SK-N-SH (cell line): ENCODE results near the gene CPM. TPM values are rescaled to one million over a fixed set of nuclear protein-coding genes. Genes with fewer than 3 reads are reported as not detected.

ENCODE experiments used
- CTCF ChIA-PET: fragments of 300-600, 350-600 bp; formaldehyde crosslinking; extraction: SDS; loops from one replicate; lab custom pipeline; 2021; lab: Yijun Ruan, JAX
- POLR2A ChIA-PET: fragments of 350-600 bp; sonication (Branson Sonifier 250); formaldehyde crosslinking; extraction: SDS; loops from one replicate; lab custom pipeline; 2020; ENCODE audit warnings: antibody characterized with exemption, inconsistent platforms; lab: Yijun Ruan, JAX
- DNase-seq: peaks from one replicate; pipeline ENCODE4 v3.0.0; 2012
- H2AFZ ChIP-seq: fragments of 200-600 bp; sonication (generic); 2 replicates; pipeline ENCODE4 v1.8.1; 2016; ENCODE audit warnings: antibody characterized with exemption, mild to moderate bottlenecking, low read depth
- H3F3A ChIP-seq: fragments of 200-600 bp; sonication (generic); replicated peaks from 2 replicates; pipeline ENCODE3; 2016; ENCODE audit warnings: antibody characterized with exemption, mild to moderate bottlenecking; ENCODE audit not compliant: insufficient read depth
- H3K27ac ChIP-seq, 2 experiments: fragments of 200-500 bp in 1 of 2; fragments of 200-600 bp in 1 of 2; sonication (Bioruptor generic) in 1 of 2; sonication (generic), shearing (Covaris generic) in 1 of 2; 2 replicates each; pipeline versions ENCODE4 v1.5.1 to v1.6.1; 2014 to 2016; ENCODE audit warnings: low read depth in 2 of 2, inconsistent platforms in 1 of 2, low read length in 1 of 2, mild to moderate bottlenecking in 1 of 2, mixed read lengths in 1 of 2
- H3K27me3 ChIP-seq: fragments of 200-600 bp; sonication (generic), shearing (Covaris generic); 2 replicates; pipeline ENCODE4 v1.6.1; 2016; ENCODE audit warnings: mixed run types; ENCODE audit not compliant: insufficient read depth
- H3K36me3 ChIP-seq, 2 experiments: fragments of 200-500 bp in 1 of 2; fragments of 200-600 bp in 1 of 2; sonication (Bioruptor generic) in 1 of 2; sonication (generic) in 1 of 2; replicated peaks in 1 of 2; 2 replicates each; pipeline versions ENCODE3 to v1.5.1; 2014 to 2016; ENCODE audit warnings: low read length in 1 of 2, mild to moderate bottlenecking in 1 of 2; ENCODE audit not compliant: insufficient read depth in 2 of 2, control insufficient read depth in 1 of 2
- H3K4me1 ChIP-seq, 2 experiments: fragments of 200-500 bp in 1 of 2; fragments of 200-600 bp in 1 of 2; sonication (Bioruptor generic) in 1 of 2; sonication (generic), shearing (Covaris generic) in 1 of 2; 2 replicates each; pipeline versions ENCODE4 v1.5.1 to v1.6.1; 2014 to 2016; ENCODE audit warnings: low read depth in 1 of 2, low read length in 1 of 2, mixed run types in 1 of 2; ENCODE audit not compliant: insufficient read depth in 2 of 2, control insufficient read depth in 1 of 2
- H3K4me2 ChIP-seq: fragments of 200-600 bp; sonication (generic), shearing (Covaris generic); 2 replicates; pipeline ENCODE4 v1.6.1; 2017; ENCODE audit warnings: mixed run types
- H3K4me3 ChIP-seq, 2 experiments: fragments of 200-500 bp in 1 of 2; fragments of 200-600 bp in 1 of 2; sonication (Bioruptor generic) in 1 of 2; sonication (generic), shearing (Covaris generic) in 1 of 2; 2 replicates each; pipeline versions ENCODE4 v1.5.1 to v1.8.1; 2014 to 2016; ENCODE audit warnings: low read depth in 2 of 2, inconsistent platforms in 1 of 2, low read length in 1 of 2, mild to moderate bottlenecking in 1 of 2, mixed read lengths in 1 of 2, moderate library complexity in 1 of 2
- H3K79me2 ChIP-seq: fragments of 200-600 bp; sonication (generic); 2 replicates; pipeline ENCODE4 v1.8.1; 2017; ENCODE audit warnings: mild to moderate bottlenecking; ENCODE audit not compliant: insufficient read depth
- H3K9ac ChIP-seq: fragments of 200-600 bp; sonication (generic); 2 replicates; pipeline ENCODE4 v1.6.1; 2017; ENCODE audit warnings: mixed run types
- H3K9me2 ChIP-seq: fragments of 200-600 bp; sonication (generic); 2 replicates; pipeline ENCODE4 v1.6.1; 2017; ENCODE audit warnings: mixed run types
- H3K9me3 ChIP-seq: fragments of 200-600 bp; sonication (generic); 2 replicates; pipeline ENCODE4 v1.6.1; 2017; ENCODE audit warnings: mixed run types, mild to moderate bottlenecking, moderate library complexity
- H4K20me1 ChIP-seq: fragments of 200-600 bp; sonication (generic); 2 replicates; pipeline ENCODE4 v1.6.1; 2017; ENCODE audit warnings: mild to moderate bottlenecking, mixed run types; ENCODE audit not compliant: insufficient read depth
- ELF1 ChIP-seq: IDR thresholded peaks from 2 replicates; pipeline ENCODE4 v1.4.0; 2012
- EP300 ChIP-seq, 2 experiments: IDR thresholded peaks; 2 replicates each; pipeline versions ENCODE4 v1.4.0 to v1.6.1; 2012; ENCODE audit warnings: borderline replicate concordance in 1 of 2, low read depth in 1 of 2, low read length in 1 of 2
- FOSL2 ChIP-seq: IDR thresholded peaks from 2 replicates; pipeline ENCODE4 v1.4.0; 2012; ENCODE audit warnings: low read depth, mild to moderate bottlenecking, moderate library complexity, borderline replicate concordance
- FOXM1 ChIP-seq: IDR thresholded peaks from 2 replicates; pipeline ENCODE4 v1.4.0; 2012; ENCODE audit warnings: low read depth, mild to moderate bottlenecking
- GABPA ChIP-seq: IDR thresholded peaks from 2 replicates; pipeline ENCODE4 v1.4.0; 2012; ENCODE audit warnings: low read depth, mild to moderate bottlenecking
- GATA2 ChIP-seq: sonication (generic); formaldehyde crosslinking; IDR thresholded peaks from 2 replicates; pipeline ENCODE4 v1.5.0; 2020; ENCODE audit warnings: mild to moderate bottlenecking, missing genetic modification reagents
- MEF2A ChIP-seq: IDR thresholded peaks from 2 replicates; pipeline ENCODE4 v1.4.0; 2012; ENCODE audit warnings: low read depth, borderline replicate concordance
- MXI1 ChIP-seq: IDR thresholded peaks from 2 replicates; pipeline ENCODE4 v1.6.1; 2012; ENCODE audit warnings: mild to moderate bottlenecking, low read depth, low read length, improper control_type of control experiment
- NRF1 ChIP-seq: IDR thresholded peaks from 2 replicates; pipeline ENCODE4 v1.6.1; 2012; ENCODE audit warnings: low read depth, mild to moderate bottlenecking, low read length
- POLR2AphosphoS5 ChIP-seq: IDR thresholded peaks from 2 replicates; pipeline ENCODE4 v1.6.1; 2012; ENCODE audit warnings: low read depth, low read length
- RAD21 ChIP-seq: IDR thresholded peaks from 2 replicates; pipeline ENCODE4 v1.6.1; 2012; ENCODE audit warnings: mild to moderate bottlenecking, low read length
- RCOR1 ChIP-seq: fragments of 150-350 bp; IDR thresholded peaks from 2 replicates; pipeline ENCODE4 v1.6.1; 2017; ENCODE audit warnings: antibody characterized with exemption, low read length
- RFX5 ChIP-seq: IDR thresholded peaks from 2 replicates; pipeline ENCODE4 v1.6.1; 2012; ENCODE audit warnings: mild to moderate bottlenecking, improper control_type of control experiment, low read length
- RXRA ChIP-seq: IDR thresholded peaks from 2 replicates; pipeline ENCODE4 v1.4.0; 2012; ENCODE audit warnings: low read depth, mild to moderate bottlenecking, borderline replicate concordance
- SIN3A ChIP-seq: IDR thresholded peaks from 2 replicates; pipeline ENCODE4 v1.6.1; 2012; ENCODE audit warnings: low read depth, mild to moderate bottlenecking, low read length, moderate library complexity, borderline replicate concordance
- SMC3 ChIP-seq: IDR thresholded peaks from 2 replicates; pipeline ENCODE4 v1.6.1; 2012; ENCODE audit warnings: low read depth, low read length, improper control_type of control experiment
- TEAD4 ChIP-seq: IDR thresholded peaks from 2 replicates; pipeline ENCODE4 v1.4.0; 2012; ENCODE audit warnings: mild to moderate bottlenecking, borderline replicate concordance; ENCODE audit not compliant: insufficient read depth
- YY1 ChIP-seq: IDR thresholded peaks from 2 replicates; pipeline ENCODE4 v1.4.0; 2012; ENCODE audit warnings: low read depth, mild to moderate bottlenecking
- WGBS: methylation state at CpG from one replicate; pipeline ENCODE4 v1.1.6; 2017; ENCODE audit warnings: low lambda C conversion rate; 5-methylcytosine and 5-hydroxymethylcytosine counted together
- polyA plus RNA-seq, 3 experiments: library from polyadenylated mRNA; depleted of rRNA; stranded (reverse); fragments of >200 nt; gene quantifications; 2 replicates each; pipeline ENCODE4 v1.2.3, GENCODE V29; 2012
- TF ChIP-seq, protein P1 (sequence below): IDR thresholded peaks from 2 replicates; pipeline ENCODE4 v1.4.0; 2012; ENCODE audit warnings: low read depth
- TF ChIP-seq, protein P2 (sequence below): IDR thresholded peaks from 2 replicates; pipeline ENCODE4; 2012

CPM gene
- 10.8 and 11.9 TPM in 2 replicates for polyA plus RNA-seq (2012; rRNA removed)
- 17.2 and 19.2 TPM in 2 replicates for polyA plus RNA-seq (2012; cell fraction: cytosol; rRNA removed)
- 4.0 and 5.9 TPM in 2 replicates for polyA plus RNA-seq (2012; cell fraction: nucleus; rRNA removed)

DNA sequence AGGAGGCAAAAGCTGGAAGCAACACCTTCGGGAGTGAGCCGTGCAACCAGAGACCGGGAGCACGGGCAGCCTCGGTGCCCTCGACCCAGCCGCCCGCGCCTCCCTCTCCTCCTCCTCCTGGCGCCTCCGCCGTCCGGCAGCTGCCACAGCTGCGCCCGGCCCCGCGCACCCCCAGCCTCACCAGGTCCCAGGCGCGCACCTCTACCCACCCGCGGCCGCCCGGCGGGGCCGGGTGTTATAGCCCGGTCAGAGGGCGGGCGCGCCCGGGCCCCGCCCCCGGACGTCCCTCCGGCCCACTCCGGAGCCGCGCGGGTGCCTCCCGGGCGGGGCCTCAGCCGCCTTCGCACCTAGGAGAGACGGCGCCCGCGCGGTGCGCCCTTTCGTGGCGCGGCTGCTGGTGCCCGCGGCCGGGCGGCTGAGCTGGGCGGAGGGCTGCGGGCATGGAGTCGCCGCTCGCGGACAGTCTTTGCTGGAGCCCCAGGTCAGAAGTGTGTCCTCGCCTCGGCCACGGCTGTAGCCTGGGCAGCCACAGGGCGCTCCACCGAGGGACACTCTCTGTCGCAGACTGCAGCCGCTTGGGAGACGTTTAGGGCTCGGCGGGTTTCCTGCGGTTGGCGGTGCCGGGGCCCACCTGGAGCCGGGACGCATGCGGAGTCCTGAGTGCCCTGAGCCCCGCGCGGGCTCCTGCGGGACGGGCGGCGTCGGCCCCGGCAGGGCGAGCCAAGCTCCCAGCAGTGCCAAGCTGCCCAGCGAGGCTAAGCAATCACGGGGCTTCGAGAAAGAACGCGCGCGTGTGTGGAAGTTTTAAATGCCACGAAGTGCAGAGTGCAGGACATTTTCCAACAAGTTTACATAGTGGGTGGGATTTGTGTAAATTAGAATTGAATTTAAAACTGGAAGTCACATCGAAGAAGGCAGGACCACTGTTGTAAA, at the start of gene CPM:
TSS of gene CPM (minus strand) at position 211 of the 933 bp plus-strand sequence. CDS start 334 bp downstream, outside the sequence.
- no peaks in the 10 kb centered on the region for H4K20me1 ChIP-seq
- H3K27ac ChIP-seq = peak within 1 kb of the TSS in 1 of 2 experiments; percentile 14; a peak in 1 of 4 replicates
- H3K9ac ChIP-seq = peak within 1 kb of the TSS; percentile 60; the same call in 1 of the 2 replicates
- ChIA-PET CTCF (interaction anchor here (0.6 kb wide), 1 partner anchor 99 kb away, joined by 3 read pairs; no protein-coding TSS in a partner anchor), POLR2A (no interaction called here)
- no peaks in the 10 kb centered on the region for H3K79me2 ChIP-seq
- peak; percentile 83 for DNase-seq
- no peaks in the 10 kb centered on the region for H3K9me3 ChIP-seq
- TF ChIP-seq, protein P1, sequence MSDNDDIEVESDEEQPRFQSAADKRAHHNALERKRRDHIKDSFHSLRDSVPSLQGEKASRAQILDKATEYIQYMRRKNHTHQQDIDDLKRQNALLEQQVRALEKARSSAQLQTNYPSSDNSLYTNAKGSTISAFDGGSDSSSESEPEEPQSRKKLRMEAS = peak; percentile 89; the same call in 1 of the 2 replicates
- TF ChIP-seq SMC3 = no peak
- TF ChIP-seq RAD21 = no peak
- no peak for TF ChIP-seq GABPA
- no peak for TF ChIP-seq GATA2 (CRISPR knock-in tag)
- no peak for TF ChIP-seq RFX5
- peak; percentile 58; the same call in 1 of the 2 replicates for TF ChIP-seq POLR2AphosphoS5
- no peak for TF ChIP-seq MXI1
- TF ChIP-seq NRF1 = peak; percentile 4; the same call in 1 of the 2 replicates
- 0 out of 2 replicates have a peak, but pooled peaks have one; percentile 13 for TF ChIP-seq RXRA
- no peak for TF ChIP-seq MEF2A
- no peak for TF ChIP-seq FOSL2
- no peak for TF ChIP-seq EP300 (IDR thresholded peaks at IDR 0.05; ENCODE audit: borderline replicate concordance in 1 of 2, low read depth in 1 of 2, low read length in 1 of 2)
- no peak for TF ChIP-seq FOXM1
- TF ChIP-seq, protein P2, sequence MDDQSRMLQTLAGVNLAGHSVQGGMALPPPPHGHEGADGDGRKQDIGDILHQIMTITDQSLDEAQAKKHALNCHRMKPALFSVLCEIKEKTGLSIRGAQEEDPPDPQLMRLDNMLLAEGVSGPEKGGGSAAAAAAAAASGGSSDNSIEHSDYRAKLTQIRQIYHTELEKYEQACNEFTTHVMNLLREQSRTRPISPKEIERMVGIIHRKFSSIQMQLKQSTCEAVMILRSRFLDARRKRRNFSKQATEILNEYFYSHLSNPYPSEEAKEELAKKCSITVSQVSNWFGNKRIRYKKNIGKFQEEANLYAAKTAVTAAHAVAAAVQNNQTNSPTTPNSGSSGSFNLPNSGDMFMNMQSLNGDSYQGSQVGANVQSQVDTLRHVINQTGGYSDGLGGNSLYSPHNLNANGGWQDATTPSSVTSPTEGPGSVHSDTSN = no peak
- H3K36me3 ChIP-seq = peaks cover 0 to 12% of the 10 kb centered on the region in 2 experiments
- peaks cover 3% of the 10 kb centered on the region for H3F3A ChIP-seq
- H3K27me3 ChIP-seq = no peaks in the 10 kb centered on the region; the same call in 1 of the 2 replicates
- no peaks in the 10 kb centered on the region for H3K9me2 ChIP-seq
- H3K4me2 ChIP-seq = peak within 1 kb of the TSS; percentile 97
- no peaks in the 10 kb centered on the region; a peak in 1 of 4 replicates for H3K4me1 ChIP-seq
- 8% methylated on average over 61 of the region's 96 CpGs for WGBS
- H3K4me3 ChIP-seq = peak within 1 kb of the TSS; percentile 57 to 60
- H2AFZ ChIP-seq = peak within 1 kb of the TSS; percentile 83; the same call in 1 of the 2 replicates

DNA sequence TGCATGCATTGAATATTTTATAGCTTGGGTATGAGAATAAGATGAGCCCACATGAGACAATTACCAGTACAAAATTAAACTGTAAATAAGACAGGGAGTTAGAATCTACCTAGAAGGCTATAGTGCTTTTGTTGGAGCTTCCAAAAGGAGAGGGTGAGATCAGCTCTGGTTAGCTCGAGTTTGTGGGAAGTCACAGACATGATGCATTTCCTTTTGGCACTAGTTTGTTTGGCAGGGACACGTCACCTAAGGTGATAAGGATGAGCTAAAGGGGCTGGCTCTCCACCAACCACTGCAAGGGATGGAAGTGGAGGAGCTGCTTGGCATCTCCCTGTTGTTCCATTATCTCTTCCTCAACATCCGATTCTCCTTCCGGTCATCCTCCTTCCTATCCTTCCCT, 48.5 kb upstream of the CPM start:
- ChIA-PET POLR2A (interaction anchor here (0.6 kb wide), 1 partner anchor 71 kb away, joined by 3 read pairs; no protein-coding TSS in a partner anchor), CTCF (no interaction called here)
- H3K79me2 ChIP-seq = no peaks in the 10 kb centered on the region
- no peaks in the 10 kb centered on the region for H3F3A ChIP-seq
- H3K9me3 ChIP-seq = no peaks in the 10 kb centered on the region
- WGBS = 44% methylated on average over 4 of the region's 4 CpGs
- TF ChIP-seq GABPA (no peak), ELF1 (no peak), RCOR1 (no peak), YY1 (no peak), TEAD4 (no peak), FOSL2 (no peak), SIN3A (no peak)
- TF ChIP-seq, protein P2 = no peak
- H3K27me3 ChIP-seq = no peaks in the 10 kb centered on the region
- DNase-seq = no peak
- H2AFZ ChIP-seq = no peak overlapping the region
- H4K20me1 ChIP-seq = no peaks in the 10 kb centered on the region
- no peak overlapping the region for H3K4me2 ChIP-seq
- no peak overlapping the region for H3K9ac ChIP-seq
- H3K4me3 ChIP-seq = no peak overlapping the region
- no peaks in the 10 kb centered on the region for H3K4me1 ChIP-seq
- H3K9me2 ChIP-seq = no peaks in the 10 kb centered on the region
- no peaks in the 10 kb centered on the region for H3K36me3 ChIP-seq
- no peak overlapping the region for H3K27ac ChIP-seq
